ENCODE data around the gene CTSZ. TPM values are rescaled to one million over a fixed set of nuclear protein-coding genes. Genes with fewer than 3 reads are reported as not detected.

CTSZ gene
- total RNA-seq, 1 donor from 2014 or later, result 150 TPM

GRCh38 chr20:59037386-59037785, 30.3 kb upstream of the CTSZ start:
- H3K4me1 Mint-ChIP-seq (ENCODE audit: unreplicated experiment), result peaks cover 18% of the 10 kb centered on the region
- peaks cover 2% of the 10 kb centered on the region for H3K27me3 Mint-ChIP-seq (ENCODE audit: unreplicated experiment)
- H3K4me3 Mint-ChIP-seq (ENCODE audit: unreplicated experiment), result no peak overlapping the region
- H3K9me3 Mint-ChIP-seq (ENCODE audit: unreplicated experiment), result no peaks in the 10 kb centered on the region
- TF ChIP-seq, protein P1, sequence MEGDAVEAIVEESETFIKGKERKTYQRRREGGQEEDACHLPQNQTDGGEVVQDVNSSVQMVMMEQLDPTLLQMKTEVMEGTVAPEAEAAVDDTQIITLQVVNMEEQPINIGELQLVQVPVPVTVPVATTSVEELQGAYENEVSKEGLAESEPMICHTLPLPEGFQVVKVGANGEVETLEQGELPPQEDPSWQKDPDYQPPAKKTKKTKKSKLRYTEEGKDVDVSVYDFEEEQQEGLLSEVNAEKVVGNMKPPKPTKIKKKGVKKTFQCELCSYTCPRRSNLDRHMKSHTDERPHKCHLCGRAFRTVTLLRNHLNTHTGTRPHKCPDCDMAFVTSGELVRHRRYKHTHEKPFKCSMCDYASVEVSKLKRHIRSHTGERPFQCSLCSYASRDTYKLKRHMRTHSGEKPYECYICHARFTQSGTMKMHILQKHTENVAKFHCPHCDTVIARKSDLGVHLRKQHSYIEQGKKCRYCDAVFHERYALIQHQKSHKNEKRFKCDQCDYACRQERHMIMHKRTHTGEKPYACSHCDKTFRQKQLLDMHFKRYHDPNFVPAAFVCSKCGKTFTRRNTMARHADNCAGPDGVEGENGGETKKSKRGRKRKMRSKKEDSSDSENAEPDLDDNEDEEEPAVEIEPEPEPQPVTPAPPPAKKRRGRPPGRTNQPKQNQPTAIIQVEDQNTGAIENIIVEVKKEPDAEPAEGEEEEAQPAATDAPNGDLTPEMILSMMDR (IDR thresholded peaks at IDR 0.05; ENCODE audit: unreplicated experiment), result no peak
- DNase-seq (ENCODE audit: low spot score), result no peak
- H3K27ac Mint-ChIP-seq (ENCODE audit: unreplicated experiment), result no peak overlapping the region
- peaks cover 23% of the 10 kb centered on the region for H3K36me3 Mint-ChIP-seq (ENCODE audit: low read depth, unreplicated experiment)

DNA sequence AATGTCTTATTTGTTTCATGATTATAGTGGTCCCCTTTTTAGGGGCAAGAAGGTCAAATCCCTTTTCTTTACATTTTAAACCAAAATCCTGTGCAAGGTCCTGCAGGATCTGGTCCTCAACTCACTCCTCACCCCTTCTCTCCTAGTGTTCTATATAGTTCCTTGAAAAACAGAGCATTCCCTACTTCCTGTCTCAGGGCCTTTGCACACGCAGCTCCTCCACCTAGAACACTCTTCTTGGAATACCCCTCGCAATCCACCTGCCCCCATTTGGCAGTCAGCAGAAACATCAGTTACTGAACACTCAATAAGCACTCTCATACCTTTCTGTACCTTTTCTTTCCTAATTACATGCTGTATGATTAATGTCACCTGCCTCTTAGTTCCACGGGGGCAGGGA, 28.3 kb upstream of the CTSZ start:
- Mint-ChIP-seq H3K36me3 (ENCODE audit: low read depth, unreplicated experiment) (peaks cover 23% of the 10 kb centered on the region), H3K4me3 (ENCODE audit: unreplicated experiment) (peak overlapping the region; percentile 13), H3K27me3 (ENCODE audit: unreplicated experiment) (peaks cover 2% of the 10 kb centered on the region), H3K9me3 (ENCODE audit: unreplicated experiment) (no peaks in the 10 kb centered on the region), H3K27ac (ENCODE audit: unreplicated experiment) (no peak overlapping the region), H3K4me1 (ENCODE audit: unreplicated experiment) (peaks cover 16% of the 10 kb centered on the region)
- TF ChIP-seq, protein P1 (IDR thresholded peaks at IDR 0.05; ENCODE audit: unreplicated experiment), result no peak
- no peak for DNase-seq (ENCODE audit: low spot score)

DNA sequence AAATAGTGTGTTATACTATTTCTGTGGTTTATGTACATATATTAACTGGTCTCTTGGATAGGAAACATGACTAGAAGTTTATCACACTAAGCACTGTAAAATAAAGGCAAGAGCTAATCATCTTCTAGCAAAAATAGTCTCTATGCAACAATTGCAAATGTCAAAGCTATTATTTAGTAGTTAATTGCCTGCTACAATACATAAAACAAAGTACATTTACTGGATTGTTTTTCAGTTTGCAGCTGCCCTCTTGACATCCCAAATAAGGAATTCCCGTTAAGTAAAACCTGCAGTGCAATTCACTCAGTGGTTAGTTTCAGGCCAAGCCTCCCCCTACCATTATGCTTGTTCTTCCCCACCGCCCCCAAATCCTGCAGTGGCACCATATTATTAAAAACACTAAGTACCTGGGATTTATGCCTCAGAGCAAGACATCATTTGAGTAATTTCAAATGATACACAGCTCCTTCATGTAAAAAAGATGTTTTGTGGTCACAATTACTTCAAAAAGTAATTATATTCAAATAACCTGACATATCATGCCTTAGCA, 26.6 kb upstream of the CTSZ start:
- Mint-ChIP-seq H3K9me3 (ENCODE audit: unreplicated experiment) (no peaks in the 10 kb centered on the region), H3K36me3 (ENCODE audit: low read depth, unreplicated experiment) (peaks cover 34% of the 10 kb centered on the region), H3K4me1 (ENCODE audit: unreplicated experiment) (peaks cover 25% of the 10 kb centered on the region), H3K4me3 (ENCODE audit: unreplicated experiment) (peak overlapping the region; percentile 69), H3K27ac (ENCODE audit: unreplicated experiment) (no peak overlapping the region), H3K27me3 (ENCODE audit: unreplicated experiment) (peaks cover 2% of the 10 kb centered on the region)
- TF ChIP-seq, protein P1 (IDR thresholded peaks at IDR 0.05; ENCODE audit: unreplicated experiment), result no peak
- no peak for DNase-seq (ENCODE audit: low spot score)

DNA sequence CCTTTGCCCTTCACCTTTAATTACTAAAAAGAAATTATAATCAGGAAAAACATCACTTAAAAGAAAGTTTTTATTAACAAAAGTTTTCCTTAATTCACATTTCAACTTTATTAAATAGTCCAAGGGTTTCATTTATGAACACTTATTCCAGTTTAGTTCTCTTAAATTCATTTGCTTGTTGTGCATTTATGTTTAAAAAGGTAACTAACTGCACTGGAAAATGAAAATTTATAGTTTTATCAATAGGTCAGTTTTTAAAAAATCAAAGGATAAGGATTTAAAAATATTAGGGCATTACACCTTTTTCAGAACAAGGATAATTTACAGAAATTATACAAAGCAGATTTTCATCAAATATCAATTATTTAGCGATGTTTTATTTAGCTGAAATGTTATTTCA, 26.0 kb upstream of the CTSZ start:
- Mint-ChIP-seq H3K27ac (ENCODE audit: unreplicated experiment) (peak overlapping the region; percentile 98), H3K27me3 (ENCODE audit: unreplicated experiment) (peaks cover 2% of the 10 kb centered on the region), H3K36me3 (ENCODE audit: low read depth, unreplicated experiment) (peaks cover 37% of the 10 kb centered on the region), H3K4me1 (ENCODE audit: unreplicated experiment) (peaks cover 28% of the 10 kb centered on the region), H3K9me3 (ENCODE audit: unreplicated experiment) (no peaks in the 10 kb centered on the region), H3K4me3 (ENCODE audit: unreplicated experiment) (peak overlapping the region; percentile 97)
- DNase-seq (ENCODE audit: low spot score), result no peak
- TF ChIP-seq, protein P1 (IDR thresholded peaks at IDR 0.05; ENCODE audit: unreplicated experiment), result no peak

DNA sequence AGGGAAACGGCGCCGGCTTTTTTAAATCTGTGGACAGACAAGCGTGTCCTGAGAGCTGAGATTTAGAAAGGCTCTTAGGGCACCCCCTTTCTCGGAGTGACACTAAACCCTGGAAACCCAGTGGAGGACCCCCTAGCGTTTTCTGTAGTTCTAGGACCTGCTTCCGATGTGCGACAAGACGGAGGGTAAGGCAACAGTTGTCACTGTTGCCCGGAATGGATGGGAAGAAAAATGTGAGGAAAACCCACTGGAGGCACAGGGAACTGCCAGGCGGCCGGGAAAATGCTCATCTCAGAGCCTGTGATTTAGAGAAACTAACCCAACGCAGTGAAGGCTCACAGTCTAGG, 25.6 kb upstream of the CTSZ start:
- peaks cover 2% of the 10 kb centered on the region for H3K27me3 Mint-ChIP-seq (ENCODE audit: unreplicated experiment)
- H3K36me3 Mint-ChIP-seq (ENCODE audit: low read depth, unreplicated experiment), result peaks cover 36% of the 10 kb centered on the region
- peaks cover 30% of the 10 kb centered on the region for H3K4me1 Mint-ChIP-seq (ENCODE audit: unreplicated experiment)
- H3K9me3 Mint-ChIP-seq (ENCODE audit: unreplicated experiment), result no peaks in the 10 kb centered on the region
- H3K27ac Mint-ChIP-seq (ENCODE audit: unreplicated experiment), result peak overlapping the region; percentile 98
- H3K4me3 Mint-ChIP-seq (ENCODE audit: unreplicated experiment), result peak overlapping the region; percentile 97
- DNase-seq (ENCODE audit: low spot score), result peak; percentile 41
- TF ChIP-seq, protein P1 (IDR thresholded peaks at IDR 0.05; ENCODE audit: unreplicated experiment), result no peak
